Choroid plexus epithelial cell (primary cell): ENCODE data around the gene CDKN2B-AS1.
A peak's percentile ranks its signal among the peaks of the same experiment; 100 is the strongest.
"Not testable (repeated sequence)": the region's sequence is repeated elsewhere in the genome, so short reads cannot be mapped to it uniquely, and the experiment has no call there.

Source experiments
- DNase-seq: peaks from one replicate; pipeline ENCODE4 v3.0.0-alpha.2; 2010; ENCODE audit warnings: low read depth
- H3K4me3 ChIP-seq: 2 replicates; pipeline ENCODE4 v1.5.1; 2011; ENCODE audit warnings: low read depth, mild to moderate bottlenecking, control low read depth, low read length, moderate library complexity
- CTCF ChIP-seq: conservative IDR thresholded peaks from 2 replicates; pipeline ENCODE4 v1.5.1; 2011; ENCODE audit warnings: low read depth, mild to moderate bottlenecking, control low read depth, inconsistent platforms, low read length, moderate library complexity

Gene CDKN2B-AS1

GRCh38 chr9:21994556-21995005 is at the start of gene CDKN2B-AS1:
CDKN2B-AS1 (plus strand) TSS chr9:21994791.
- H3K4me3 ChIP-seq = peak within 1 kb of the TSS; percentile 75
- no peak for TF ChIP-seq CTCF
- DNase-seq = peak; percentile 83

- H3K4me3 ChIP-seq = no peak overlapping the region
- no peak for DNase-seq
- no peak for TF ChIP-seq CTCF
Observed at GRCh38 chr9:21945606-21946005, 49.0 kb upstream of the CDKN2B-AS1 start.

GRCh38 chr9:21958833-21959232 is 35.8 kb upstream of the CDKN2B-AS1 start:
- no peak for DNase-seq
- H3K4me3 ChIP-seq = no peak overlapping the region
- no peak for TF ChIP-seq CTCF

- not testable (repeated sequence) for DNase-seq, H3K4me3 ChIP-seq
Observed at GRCh38 chr9:21959268-21959667, 35.3 kb upstream of the CDKN2B-AS1 start.

GRCh38 chr9:21961569-21961968 is 33.0 kb upstream of the CDKN2B-AS1 start:
- no peak overlapping the region for H3K4me3 ChIP-seq
- DNase-seq = no peak
- no peak for TF ChIP-seq CTCF

GRCh38 chr9:21964925-21965385 is 29.6 kb upstream of the CDKN2B-AS1 start:
- H3K4me3 ChIP-seq = peak overlapping the region; percentile 61
- TF ChIP-seq CTCF = no peak
- DNase-seq = peak; percentile 88

- DNase-seq = peak; percentile 91
- TF ChIP-seq CTCF = peak; percentile 90
- peak overlapping the region; percentile 61 for H3K4me3 ChIP-seq
Observed at GRCh38 chr9:21965401-21965951, 29.1 kb upstream of the CDKN2B-AS1 start.
